ENCODE data around the gene GRID2. TPM values are rescaled to one million over a fixed set of nuclear protein-coding genes. Genes with fewer than 3 reads are reported as not detected.

The GRID2 gene
- total and polyA plus RNA-seq, 2 donors (not counting 1 experiment from before 2014, with no cell fraction given): under 0.01 to 0.02 TPM

- H3K9ac ChIP-seq (ENCODE audit: insufficient read depth, low read length): no peak overlapping the region
- TF ChIP-seq CTCF (conservative IDR thresholded peaks at IDR 0.05 in 1 of 2, IDR thresholded peaks at IDR 0.05 in 1 of 2; ENCODE audit: low read depth in 1 of 2, low read length in 2 of 2) (no peak), EZH2 (IDR thresholded peaks at IDR 0.05; ENCODE audit: low read length, missing control alignments) (no peak)
- DNase-seq (ENCODE audit: low read depth in 2 of 2): no peak
- no peaks in the 10 kb centered on the region for H3K27me3 ChIP-seq (ENCODE audit: control insufficient read depth, insufficient read depth, low read length)
- no peaks in the 10 kb centered on the region for H3K36me3 ChIP-seq (ENCODE audit: control insufficient read depth, insufficient read depth, low read length)
- no peaks in the 10 kb centered on the region for H3K79me2 ChIP-seq (ENCODE audit: control insufficient read depth, insufficient read depth, low read length)
- H3K4me1 ChIP-seq (ENCODE audit: control insufficient read depth, extremely low read depth, insufficient read depth, low read length): no peaks in the 10 kb centered on the region
- no peak overlapping the region for H3K27ac ChIP-seq (ENCODE audit: insufficient read depth, low read length)
- H3K4me2 ChIP-seq (ENCODE audit: extremely low read depth, insufficient read depth, low read length): no peak overlapping the region
- H3K9me3 ChIP-seq (ENCODE audit: control insufficient read depth, insufficient read depth, low read depth, low read length): no peaks in the 10 kb centered on the region
- H4K20me1 ChIP-seq (ENCODE audit: control insufficient read depth, extremely low read depth, insufficient read depth, low read length): no peaks in the 10 kb centered on the region
- no peak overlapping the region for H2AFZ ChIP-seq (ENCODE audit: low read length)
- H3K4me3 ChIP-seq (replicated peaks in 1 of 4; ENCODE audit: control extremely low read depth in 1 of 4, insufficient read depth in 1 of 4, low read depth in 3 of 4, low read length in 4 of 4): no peak overlapping the region
These were observed 231.8 kb downstream of the GRID2 start for GRCh38 chr4:92535599-92535998.

GRCh38 chr4:92551616-92552015, 247.8 kb downstream of the GRID2 start:
- Histone ChIP-seq H3K27ac (ENCODE audit: insufficient read depth, low read length) (no peak overlapping the region), H3K9me3 (ENCODE audit: control insufficient read depth, insufficient read depth, low read depth, low read length) (no peaks in the 10 kb centered on the region), H2AFZ (ENCODE audit: low read length) (no peak overlapping the region), H3K36me3 (ENCODE audit: control insufficient read depth, insufficient read depth, low read length) (no peaks in the 10 kb centered on the region), H4K20me1 (ENCODE audit: control insufficient read depth, extremely low read depth, insufficient read depth, low read length) (no peaks in the 10 kb centered on the region), H3K4me2 (ENCODE audit: extremely low read depth, insufficient read depth, low read length) (no peak overlapping the region), H3K4me3 (replicated peaks in 1 of 4; ENCODE audit: control extremely low read depth in 1 of 4, insufficient read depth in 1 of 4, low read depth in 3 of 4, low read length in 4 of 4) (no peak overlapping the region), H3K9ac (ENCODE audit: insufficient read depth, low read length) (no peak overlapping the region), H3K79me2 (ENCODE audit: control insufficient read depth, insufficient read depth, low read length) (no peaks in the 10 kb centered on the region), H3K27me3 (ENCODE audit: control insufficient read depth, insufficient read depth, low read length) (no peaks in the 10 kb centered on the region), H3K4me1 (ENCODE audit: control insufficient read depth, extremely low read depth, insufficient read depth, low read length) (no peaks in the 10 kb centered on the region)
- TF ChIP-seq CTCF (conservative IDR thresholded peaks at IDR 0.05 in 1 of 2, IDR thresholded peaks at IDR 0.05 in 1 of 2; ENCODE audit: low read depth in 1 of 2, low read length in 2 of 2): no peak
- TF ChIP-seq EZH2 (IDR thresholded peaks at IDR 0.05; ENCODE audit: low read length, missing control alignments): no peak
- no peak for DNase-seq (ENCODE audit: low read depth in 2 of 2)

- H3K27ac ChIP-seq (ENCODE audit: insufficient read depth, low read length): no peak overlapping the region
- H4K20me1 ChIP-seq (ENCODE audit: control insufficient read depth, extremely low read depth, insufficient read depth, low read length): no peaks in the 10 kb centered on the region
These were observed 262.5 kb downstream of the GRID2 start for GRCh38 chr4:92566269-92566668.

More at GRCh38 chr4:92566269-92566668, 262.5 kb downstream of the GRID2 start:
- no peak for DNase-seq (ENCODE audit: low read depth in 2 of 2)
- no peaks in the 10 kb centered on the region for H3K9me3 ChIP-seq (ENCODE audit: control insufficient read depth, insufficient read depth, low read depth, low read length)
- no peaks in the 10 kb centered on the region for H3K79me2 ChIP-seq (ENCODE audit: control insufficient read depth, insufficient read depth, low read length)
- no peaks in the 10 kb centered on the region for H3K36me3 ChIP-seq (ENCODE audit: control insufficient read depth, insufficient read depth, low read length)
- H3K27me3 ChIP-seq (ENCODE audit: control insufficient read depth, insufficient read depth, low read length): no peaks in the 10 kb centered on the region
- H3K4me1 ChIP-seq (ENCODE audit: control insufficient read depth, extremely low read depth, insufficient read depth, low read length): no peaks in the 10 kb centered on the region
- TF ChIP-seq EZH2 (IDR thresholded peaks at IDR 0.05; ENCODE audit: low read length, missing control alignments) (no peak), CTCF (conservative IDR thresholded peaks at IDR 0.05 in 1 of 2, IDR thresholded peaks at IDR 0.05 in 1 of 2; ENCODE audit: low read depth in 1 of 2, low read length in 2 of 2) (no peak)
- H2AFZ ChIP-seq (ENCODE audit: low read length): no peak overlapping the region
- H3K4me3 ChIP-seq (replicated peaks in 1 of 4; ENCODE audit: control extremely low read depth in 1 of 4, insufficient read depth in 1 of 4, low read depth in 3 of 4, low read length in 4 of 4): no peak overlapping the region
- H3K9ac ChIP-seq (ENCODE audit: insufficient read depth, low read length): no peak overlapping the region
- no peak overlapping the region for H3K4me2 ChIP-seq (ENCODE audit: extremely low read depth, insufficient read depth, low read length)

Measured in fibroblast of lung (primary cell).